Astrocyte (in vitro differentiated cells and primary cell): Measurements from ENCODE around the gene PASK. TPM values are rescaled to one million over a fixed set of nuclear protein-coding genes. Genes with fewer than 3 reads are reported as not detected.

ENCODE experiments used
- DNase-seq: peaks from one replicate; pipeline ENCODE4 v3.0.0-alpha.2; 2010; ENCODE audit warnings: low read depth
- FAIRE-seq: peaks from 2 replicates; lab custom pipeline; 2011; peaks lifted over from hg19 to GRCh38; lab: Jason Lieb, UNC
- H2AFZ ChIP-seq: 2 replicates; pipeline ENCODE4 v1.6.0; 2012; ENCODE audit warnings: low read depth, low read length, inconsistent platforms
- H3K27ac ChIP-seq: 2 replicates; pipeline ENCODE4 v1.5.1; 2011; ENCODE audit warnings: low read depth, low read length, inconsistent platforms
- H3K27me3 ChIP-seq: 2 replicates; pipeline ENCODE4 v1.6.0; 2011; ENCODE audit warnings: low read length, inconsistent platforms; ENCODE audit not compliant: insufficient read depth
- H3K36me3 ChIP-seq: 2 replicates; pipeline ENCODE4 v1.5.1; 2011; ENCODE audit warnings: low read length, inconsistent platforms; ENCODE audit not compliant: insufficient read depth
- H3K4me1 ChIP-seq: 2 replicates; pipeline ENCODE4 v1.5.1; 2011; ENCODE audit warnings: low read length, inconsistent platforms; ENCODE audit not compliant: insufficient read depth
- H3K4me2 ChIP-seq: 2 replicates; pipeline ENCODE4 v1.6.0; 2012; ENCODE audit warnings: low read length, inconsistent platforms
- H3K4me3 ChIP-seq: 2 replicates; pipeline ENCODE4 v1.5.1; 2011; ENCODE audit warnings: low read depth, mild to moderate bottlenecking, low read length, inconsistent platforms; ENCODE audit not compliant: insufficient read depth
- H3K79me2 ChIP-seq: 2 replicates; pipeline ENCODE4 v1.6.0; 2012; ENCODE audit warnings: mild to moderate bottlenecking, low read length, inconsistent platforms; ENCODE audit not compliant: insufficient read depth
- H3K9ac ChIP-seq: 2 replicates; pipeline ENCODE4 v1.6.0; 2012; ENCODE audit warnings: mild to moderate bottlenecking, low read length, inconsistent platforms
- H3K9me3 ChIP-seq: 2 replicates; pipeline ENCODE4 v1.5.1; 2012; ENCODE audit warnings: low read depth, mild to moderate bottlenecking, low read length, inconsistent platforms; ENCODE audit not compliant: insufficient read depth
- H4K20me1 ChIP-seq: 2 replicates; pipeline ENCODE4 v1.6.0; 2012; ENCODE audit warnings: low read length, inconsistent platforms; ENCODE audit not compliant: insufficient read depth
- H3K27ac Mint-ChIP-seq: one replicate; pipeline ENCODE4 v1.8.0; 2021; ENCODE audit warnings: mild to moderate bottlenecking, mixed read lengths; ENCODE audit not compliant: unreplicated experiment
- H3K27me3 Mint-ChIP-seq: one replicate; pipeline ENCODE4 v1.8.0; 2021; ENCODE audit warnings: low read depth, mixed read lengths; ENCODE audit not compliant: unreplicated experiment
- H3K36me3 Mint-ChIP-seq: one replicate; pipeline ENCODE4 v1.8.0; 2021; ENCODE audit warnings: low read depth, mixed read lengths; ENCODE audit not compliant: unreplicated experiment
- H3K4me1 Mint-ChIP-seq: one replicate; pipeline ENCODE4 v1.8.0; 2021; ENCODE audit warnings: low read depth, mixed read lengths; ENCODE audit not compliant: unreplicated experiment
- H3K4me3 Mint-ChIP-seq: one replicate; pipeline ENCODE4 v1.8.0; 2021; ENCODE audit warnings: mild to moderate bottlenecking, moderate library complexity, mixed read lengths; ENCODE audit not compliant: unreplicated experiment
- H3K9me3 Mint-ChIP-seq: one replicate; pipeline ENCODE4 v1.8.0; 2021; ENCODE audit warnings: mild to moderate bottlenecking, mixed read lengths; ENCODE audit not compliant: unreplicated experiment
- CTCF ChIP-seq: IDR thresholded peaks from 2 replicates; pipeline ENCODE4 v1.5.1; 2011; ENCODE audit warnings: low read depth, mild to moderate bottlenecking, inconsistent platforms, low read length, moderate library complexity; ENCODE audit not compliant: insufficient read depth
- EZH2 ChIP-seq: IDR thresholded peaks from 2 replicates; pipeline ENCODE4 v1.6.1; 2012; ENCODE audit warnings: mild to moderate bottlenecking, low read length, inconsistent platforms; ENCODE audit not compliant: insufficient read depth
- total RNA-seq: library from RNA; stranded (reverse); gene quantifications from 2 replicates; pipeline ENCODE4 v1.2.1, GENCODE V29; 2021

Gene PASK
- total RNA-seq, 1 donor from 2014 or later, result 8.0 TPM

GRCh38 chr2:241129086-241129871 is 20.0 kb downstream of the PASK start:
- no peak for TF ChIP-seq CTCF
- TF ChIP-seq EZH2, result no peak
- Histone ChIP-seq H2AFZ (no peak overlapping the region), H3K36me3 (no peaks in the 10 kb centered on the region), H3K4me1 (no peaks in the 10 kb centered on the region), H3K79me2 (no peaks in the 10 kb centered on the region), H4K20me1 (no peaks in the 10 kb centered on the region), H3K4me3 (no peak overlapping the region), H3K4me2 (no peak overlapping the region), H3K27me3 (no peaks in the 10 kb centered on the region), H3K9me3 (no peaks in the 10 kb centered on the region), H3K27ac (no peak overlapping the region), H3K9ac (no peak overlapping the region)
- H3K9me3 Mint-ChIP-seq, result no peaks in the 10 kb centered on the region
- peaks cover 17% of the 10 kb centered on the region for H3K27me3 Mint-ChIP-seq
- no peaks in the 10 kb centered on the region for H3K4me1 Mint-ChIP-seq
- H3K36me3 Mint-ChIP-seq, result peaks cover 9% of the 10 kb centered on the region
- H3K4me3 Mint-ChIP-seq, result no peak overlapping the region
- FAIRE-seq (no peak), DNase-seq (no peak)
- no peak overlapping the region for H3K27ac Mint-ChIP-seq

- no peaks in the 10 kb centered on the region for H3K9me3 Mint-ChIP-seq
Observed at GRCh38 chr2:241128266-241128665, 21.0 kb downstream of the PASK start.

More at GRCh38 chr2:241128266-241128665, 21.0 kb downstream of the PASK start:
- Histone ChIP-seq H3K27me3 (no peaks in the 10 kb centered on the region), H3K9me3 (no peaks in the 10 kb centered on the region), H3K79me2 (no peaks in the 10 kb centered on the region), H3K27ac (no peak overlapping the region), H3K4me3 (no peak overlapping the region), H4K20me1 (no peaks in the 10 kb centered on the region), H3K4me2 (no peak overlapping the region), H3K9ac (no peak overlapping the region), H2AFZ (no peak overlapping the region), H3K36me3 (no peaks in the 10 kb centered on the region), H3K4me1 (no peaks in the 10 kb centered on the region)
- H3K4me3 Mint-ChIP-seq, result no peak overlapping the region
- no peak for TF ChIP-seq CTCF
- TF ChIP-seq EZH2, result no peak
- no peaks in the 10 kb centered on the region for H3K4me1 Mint-ChIP-seq
- no peak overlapping the region for H3K27ac Mint-ChIP-seq
- H3K27me3 Mint-ChIP-seq, result peaks cover 16% of the 10 kb centered on the region
- peaks cover 9% of the 10 kb centered on the region for H3K36me3 Mint-ChIP-seq
- FAIRE-seq, result no peak
- no peak for DNase-seq
